Stimulated activated CD4-positive, alpha-beta T cell treated with anti-CD3 and anti-CD28 coated beads, Interleukin-15, amount 100 ng/mL, for 1 hour (primary cell): ENCODE results near the gene PIEZO2.
"Not testable (repeated sequence)": the region's sequence is repeated elsewhere in the genome, so short reads cannot be mapped to it uniquely, and the experiment has no call there.

Experiments used
- DNase-seq, 2 donors: peaks; one replicate each; pipeline ENCODE4 v3.0.0-alpha.2; 2020; ENCODE audit warnings: low read depth in 1 of 2, low spot score in 1 of 2

Gene PIEZO2

GRCh38 chr18:11150271-11150615 lies 874 bp upstream of the PIEZO2 start:
- no peak for DNase-seq

GRCh38 chr18:11148680-11149440 lies 509 bp downstream of the PIEZO2 start:
- no peak for DNase-seq

GRCh38 chr18:11147962-11148679 lies 1.2 kb downstream of the PIEZO2 start:
- DNase-seq, result no peak

- DNase-seq, result no peak
Measured at GRCh38 chr18:11147371-11147951, 1.9 kb downstream of the PIEZO2 start.

GRCh38 chr18:11146947-11147345 lies 2.4 kb downstream of the PIEZO2 start:
- no peak for DNase-seq

GRCh38 chr18:11146238-11146946 lies 3.0 kb downstream of the PIEZO2 start:
- DNase-seq, result no peak

- no peak for DNase-seq
Measured at GRCh38 chr18:11145413-11146191, 3.8 kb downstream of the PIEZO2 start.

- no peak for DNase-seq
Measured at GRCh38 chr18:11137400-11137799, 12.0 kb downstream of the PIEZO2 start.

- DNase-seq, result no peak
Measured at GRCh38 chr18:11136241-11136640, 13.1 kb downstream of the PIEZO2 start.

- DNase-seq, result no peak
Measured at GRCh38 chr18:11134940-11135339, 14.4 kb downstream of the PIEZO2 start.

- DNase-seq, result not testable (repeated sequence)
Measured at GRCh38 chr18:11129059-11129458, 20.3 kb downstream of the PIEZO2 start.

- DNase-seq, result no peak
Measured at GRCh38 chr18:11125492-11126315, 23.7 kb downstream of the PIEZO2 start.

GRCh38 chr18:11124054-11124453 lies 25.3 kb downstream of the PIEZO2 start:
- no peak for DNase-seq

GRCh38 chr18:11121443-11121849 lies 27.9 kb downstream of the PIEZO2 start:
- no peak for DNase-seq

GRCh38 chr18:11119959-11120587 lies 29.3 kb downstream of the PIEZO2 start:
- no peak for DNase-seq

GRCh38 chr18:11119550-11119949 lies 29.8 kb downstream of the PIEZO2 start:
- DNase-seq, result no peak

GRCh38 chr18:11118051-11118766 lies 31.2 kb downstream of the PIEZO2 start:
- DNase-seq, result no peak

- no peak for DNase-seq
Measured at GRCh38 chr18:11115276-11115675, 34.1 kb downstream of the PIEZO2 start.

GRCh38 chr18:11114653-11115052 lies 34.7 kb downstream of the PIEZO2 start:
- DNase-seq, result no peak
